ENCODE measurements around the gene WDR33. TPM values are rescaled to one million over a fixed set of nuclear protein-coding genes. Genes with fewer than 3 reads are reported as not detected.

Gene WDR33
- total RNA-seq, 1 donor from 2014 or later = 54.7 TPM

DNA sequence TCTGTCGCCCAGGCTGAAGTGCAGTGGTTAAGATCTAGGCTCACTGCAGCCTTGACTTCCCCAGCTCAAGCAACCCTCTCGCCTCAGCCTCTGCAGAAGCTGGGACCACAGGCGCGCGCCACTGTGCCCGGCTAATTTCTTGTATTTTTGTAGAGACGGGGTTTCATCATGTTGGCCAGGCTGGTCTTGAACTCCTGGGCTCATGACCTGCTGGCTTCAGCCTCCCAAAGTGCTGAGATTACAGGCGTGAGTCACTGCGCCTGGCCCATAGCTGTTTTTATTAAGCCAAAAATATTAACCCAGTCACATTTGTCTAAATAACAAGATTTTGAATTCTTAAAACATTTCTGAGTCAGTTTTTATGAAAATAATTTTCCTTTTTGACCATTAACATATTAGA is 116.0 kb downstream of the WDR33 start:
- peaks cover 3% of the 10 kb centered on the region for H3K9me3 Mint-ChIP-seq
- DNase-seq (ENCODE audit: extremely low spot score, unreplicated experiment) = no peak
- H3K4me1 Mint-ChIP-seq (ENCODE audit: unreplicated experiment) = no peaks in the 10 kb centered on the region
- H3K27ac Mint-ChIP-seq = no peak overlapping the region
- TF ChIP-seq, protein P1, sequence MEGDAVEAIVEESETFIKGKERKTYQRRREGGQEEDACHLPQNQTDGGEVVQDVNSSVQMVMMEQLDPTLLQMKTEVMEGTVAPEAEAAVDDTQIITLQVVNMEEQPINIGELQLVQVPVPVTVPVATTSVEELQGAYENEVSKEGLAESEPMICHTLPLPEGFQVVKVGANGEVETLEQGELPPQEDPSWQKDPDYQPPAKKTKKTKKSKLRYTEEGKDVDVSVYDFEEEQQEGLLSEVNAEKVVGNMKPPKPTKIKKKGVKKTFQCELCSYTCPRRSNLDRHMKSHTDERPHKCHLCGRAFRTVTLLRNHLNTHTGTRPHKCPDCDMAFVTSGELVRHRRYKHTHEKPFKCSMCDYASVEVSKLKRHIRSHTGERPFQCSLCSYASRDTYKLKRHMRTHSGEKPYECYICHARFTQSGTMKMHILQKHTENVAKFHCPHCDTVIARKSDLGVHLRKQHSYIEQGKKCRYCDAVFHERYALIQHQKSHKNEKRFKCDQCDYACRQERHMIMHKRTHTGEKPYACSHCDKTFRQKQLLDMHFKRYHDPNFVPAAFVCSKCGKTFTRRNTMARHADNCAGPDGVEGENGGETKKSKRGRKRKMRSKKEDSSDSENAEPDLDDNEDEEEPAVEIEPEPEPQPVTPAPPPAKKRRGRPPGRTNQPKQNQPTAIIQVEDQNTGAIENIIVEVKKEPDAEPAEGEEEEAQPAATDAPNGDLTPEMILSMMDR (conservative IDR thresholded peaks at IDR 0.05) = no peak
- H3K4me3 Mint-ChIP-seq = no peak overlapping the region
- H3K27me3 Mint-ChIP-seq = peaks cover 6% of the 10 kb centered on the region
- H3K36me3 Mint-ChIP-seq = peaks cover 7% of the 10 kb centered on the region

DNA sequence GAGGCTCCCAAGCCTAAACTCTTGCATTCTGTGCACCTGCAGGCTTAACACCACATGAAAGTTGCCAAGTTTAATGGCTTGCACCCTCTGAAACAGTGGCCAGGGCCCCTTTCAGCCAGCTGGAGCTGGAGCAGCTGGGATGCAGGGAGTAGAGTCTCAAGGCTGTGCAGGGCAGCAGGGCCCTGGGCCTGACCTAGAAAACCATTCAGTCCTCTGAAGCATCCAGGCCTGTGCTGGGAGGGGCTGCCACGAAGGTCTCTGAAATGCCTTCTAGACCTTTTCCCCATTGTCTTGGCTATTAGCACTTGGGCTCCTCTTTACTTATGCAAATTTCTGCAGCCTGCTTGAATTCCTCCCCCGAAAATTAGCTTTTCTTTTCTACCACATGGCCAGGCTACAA is 120.3 kb downstream of the WDR33 start:
- Mint-ChIP-seq H3K36me3 (peaks cover 7% of the 10 kb centered on the region), H3K9me3 (peaks cover 4% of the 10 kb centered on the region), H3K4me3 (no peak overlapping the region), H3K27ac (no peak overlapping the region), H3K4me1 (ENCODE audit: unreplicated experiment) (no peaks in the 10 kb centered on the region), H3K27me3 (peaks cover 17% of the 10 kb centered on the region)
- DNase-seq (ENCODE audit: extremely low spot score, unreplicated experiment) = no peak
- TF ChIP-seq, protein P1 (conservative IDR thresholded peaks at IDR 0.05) = no peak

DNA sequence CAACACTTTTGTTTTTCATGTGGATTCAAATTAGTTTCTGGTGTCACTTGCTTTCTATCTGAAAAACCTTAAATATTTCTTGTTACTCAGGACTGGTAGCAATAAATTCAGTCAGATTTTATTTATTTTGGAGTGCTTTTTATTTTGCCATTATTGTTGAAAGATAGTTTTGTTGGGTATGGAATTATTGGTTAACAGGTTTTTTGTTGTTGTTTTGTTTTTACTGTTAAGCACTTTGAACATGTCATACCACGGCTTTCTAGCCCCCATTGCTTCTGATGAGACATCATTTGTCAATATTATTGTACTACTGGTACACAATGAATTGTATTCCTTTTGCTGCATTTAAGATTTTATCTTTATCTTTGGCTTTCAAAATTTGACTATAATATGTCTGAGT is 122.6 kb downstream of the WDR33 start:
- DNase-seq (ENCODE audit: extremely low spot score, unreplicated experiment) = no peak
- no peaks in the 10 kb centered on the region for H3K4me1 Mint-ChIP-seq (ENCODE audit: unreplicated experiment)
- peaks cover 7% of the 10 kb centered on the region for H3K36me3 Mint-ChIP-seq
- TF ChIP-seq, protein P1 (conservative IDR thresholded peaks at IDR 0.05) = no peak
- H3K27ac Mint-ChIP-seq = no peak overlapping the region
- peaks cover 4% of the 10 kb centered on the region for H3K9me3 Mint-ChIP-seq
- H3K27me3 Mint-ChIP-seq = peaks cover 17% of the 10 kb centered on the region
- no peak overlapping the region for H3K4me3 Mint-ChIP-seq

DNA sequence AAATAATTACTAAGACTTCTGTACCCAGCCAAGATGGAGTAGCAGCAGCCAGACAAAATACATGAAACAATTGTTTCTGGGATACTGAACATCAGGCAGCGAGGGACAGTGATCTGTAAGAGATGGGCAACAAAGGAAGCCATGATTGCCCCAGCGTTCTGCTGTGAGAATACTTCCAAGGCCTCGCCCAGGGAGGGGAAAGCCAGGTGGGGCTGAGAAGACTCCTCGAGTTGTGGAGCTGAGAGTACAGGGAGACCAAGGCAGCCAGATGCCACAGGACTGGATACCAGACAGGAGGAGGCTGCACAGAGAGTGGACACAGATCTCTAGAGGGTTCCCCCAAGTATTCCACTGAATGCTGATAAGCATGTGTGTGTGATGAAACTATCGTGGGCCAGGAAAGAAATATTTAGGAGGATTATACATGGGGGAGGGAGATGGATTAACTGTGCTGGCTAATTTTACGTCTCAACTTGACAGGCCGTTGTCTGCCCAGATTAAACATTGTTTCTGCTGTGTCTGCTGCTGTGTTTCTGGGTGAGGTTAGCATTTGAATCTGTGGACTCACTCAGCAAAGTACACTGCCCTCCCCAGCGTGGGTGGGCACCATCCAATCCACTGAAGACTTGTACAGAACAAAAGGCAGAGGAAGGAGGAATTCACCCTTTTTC is 125.4 kb downstream of the WDR33 start:
- TF ChIP-seq, protein P1 (conservative IDR thresholded peaks at IDR 0.05) = no peak
- DNase-seq (ENCODE audit: extremely low spot score, unreplicated experiment) = no peak
- Mint-ChIP-seq H3K36me3 (no peaks in the 10 kb centered on the region), H3K4me1 (ENCODE audit: unreplicated experiment) (no peaks in the 10 kb centered on the region), H3K27ac (no peak overlapping the region), H3K9me3 (peaks cover 4% of the 10 kb centered on the region), H3K27me3 (peaks cover 18% of the 10 kb centered on the region), H3K4me3 (no peak overlapping the region)

DNA sequence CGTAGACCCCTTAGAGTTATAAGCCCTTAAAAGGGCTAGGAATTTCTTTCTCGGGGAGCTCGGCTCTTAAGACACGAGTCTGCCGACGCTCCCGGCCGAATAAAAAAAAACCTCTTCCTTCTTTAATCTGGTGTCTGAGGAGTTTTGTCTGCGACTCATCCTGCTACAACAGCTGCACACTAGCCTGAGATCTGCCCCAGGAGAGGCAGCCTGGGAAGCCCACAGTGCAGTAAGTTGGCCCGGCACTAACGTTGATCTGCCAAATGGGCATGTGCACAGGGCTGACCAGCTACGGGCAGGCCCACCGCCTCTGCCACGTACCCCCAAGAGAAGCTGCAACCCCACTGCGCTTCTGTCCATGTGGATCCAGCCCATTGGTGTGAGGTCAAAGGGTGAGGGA is 127.2 kb downstream of the WDR33 start:
- no peak overlapping the region for H3K27ac Mint-ChIP-seq
- no peak for DNase-seq (ENCODE audit: extremely low spot score, unreplicated experiment)
- H3K4me1 Mint-ChIP-seq (ENCODE audit: unreplicated experiment) = no peaks in the 10 kb centered on the region
- no peaks in the 10 kb centered on the region for H3K9me3 Mint-ChIP-seq
- peaks cover 22% of the 10 kb centered on the region for H3K27me3 Mint-ChIP-seq
- H3K36me3 Mint-ChIP-seq = no peaks in the 10 kb centered on the region
- TF ChIP-seq, protein P1 (conservative IDR thresholded peaks at IDR 0.05) = no peak
- no peak overlapping the region for H3K4me3 Mint-ChIP-seq
